Myocyte (in vitro differentiated cells): ENCODE data around the gene WDR91. TPM values are rescaled to one million over a fixed set of nuclear protein-coding genes. Genes with fewer than 3 reads are reported as not detected.

Experiments
- DNase-seq: peaks from one replicate; pipeline ENCODE4 v3.0.0-alpha.2; 2012; ENCODE audit warnings: low read depth
- total RNA-seq: library from RNA; depleted of rRNA; stranded (reverse); fragments of >200 nt; gene quantifications from 2 replicates; pipeline ENCODE4 v1.2.3, GENCODE V29; 2014

The WDR91 gene
- total RNA-seq, 1 donor from 2014 or later = 5.9 TPM

DNA sequence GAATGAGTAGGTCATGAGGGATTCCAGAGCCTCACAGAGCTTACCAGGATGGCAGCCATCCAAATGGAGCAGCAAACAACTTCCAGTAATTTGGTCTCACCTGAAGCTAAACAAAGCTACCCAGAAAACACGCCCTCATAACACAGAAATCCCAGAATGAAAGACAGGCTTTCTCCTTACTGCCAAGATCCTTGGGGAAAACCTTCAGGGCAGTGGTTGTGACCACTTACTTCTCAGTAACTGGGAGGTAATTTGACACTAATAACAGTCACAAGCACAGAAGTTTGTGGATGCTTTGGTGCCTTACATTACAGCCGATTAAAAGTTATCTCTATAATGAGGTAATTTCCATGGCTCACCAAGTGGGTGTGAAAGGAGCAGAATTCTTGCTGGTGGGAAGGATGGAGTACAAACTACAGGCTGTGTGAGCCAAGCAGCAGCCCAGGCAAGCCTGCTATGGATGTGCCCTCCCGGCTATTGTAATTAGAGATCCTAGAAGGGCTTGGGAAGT, 10.4 kb downstream of the WDR91 start:
- peak; percentile 20 for DNase-seq

DNA sequence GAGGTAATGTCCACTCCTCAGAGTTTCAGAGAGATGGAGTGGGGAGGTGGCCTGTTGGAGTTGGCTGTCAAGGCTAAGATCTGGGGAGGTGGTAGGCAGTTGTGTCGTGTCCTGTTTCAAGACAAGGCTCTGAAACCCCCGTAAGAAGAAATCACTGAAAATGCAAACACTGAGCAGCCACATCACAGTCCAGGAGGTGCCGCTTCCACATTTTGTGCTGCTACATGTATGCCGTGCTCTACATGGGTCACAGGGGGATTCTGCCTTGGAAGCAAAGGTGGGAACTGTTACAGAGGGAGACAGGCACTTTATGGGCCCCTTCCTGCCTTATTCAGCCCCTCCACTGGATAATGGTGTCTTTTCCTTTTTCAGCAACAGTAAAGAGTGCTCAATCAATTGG, 11.9 kb downstream of the WDR91 start:
- no peak for DNase-seq

DNA sequence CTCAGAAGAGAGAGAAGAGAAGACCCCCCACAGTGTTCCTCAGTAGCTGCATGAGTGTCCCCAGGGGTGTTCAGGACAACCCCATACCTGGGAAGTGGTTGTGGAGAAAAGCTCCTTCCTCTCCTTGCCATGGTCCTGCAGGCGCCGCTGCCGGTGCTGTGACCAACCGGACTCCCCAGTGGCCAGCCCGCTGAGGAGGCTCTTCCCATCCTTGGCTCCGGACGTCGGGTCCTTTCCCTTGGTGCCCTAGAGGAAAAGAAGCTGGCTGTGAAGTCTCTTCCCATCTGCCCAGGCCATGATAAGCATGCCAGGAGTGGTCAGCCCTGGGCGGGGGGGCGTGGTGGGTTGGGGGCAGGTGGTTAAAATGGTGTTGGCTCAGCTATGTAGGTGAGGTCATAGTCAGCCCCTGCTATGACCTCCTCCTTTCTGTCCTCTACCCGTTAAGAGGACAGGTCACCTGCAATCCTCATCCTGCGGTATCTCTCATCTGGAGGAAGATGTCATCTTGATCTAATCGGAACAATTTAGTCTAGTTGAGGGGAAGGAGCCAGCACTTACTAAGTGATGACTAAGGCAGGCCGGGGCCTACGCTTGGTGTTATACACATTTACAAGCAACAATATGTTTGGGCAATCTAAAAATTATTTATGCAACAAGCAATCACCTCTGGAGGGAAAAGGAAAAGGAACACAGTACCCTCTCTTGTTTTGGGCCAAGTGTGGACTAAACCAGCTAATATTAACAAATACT, 13.2 kb downstream of the WDR91 start:
- no peak for DNase-seq

DNA sequence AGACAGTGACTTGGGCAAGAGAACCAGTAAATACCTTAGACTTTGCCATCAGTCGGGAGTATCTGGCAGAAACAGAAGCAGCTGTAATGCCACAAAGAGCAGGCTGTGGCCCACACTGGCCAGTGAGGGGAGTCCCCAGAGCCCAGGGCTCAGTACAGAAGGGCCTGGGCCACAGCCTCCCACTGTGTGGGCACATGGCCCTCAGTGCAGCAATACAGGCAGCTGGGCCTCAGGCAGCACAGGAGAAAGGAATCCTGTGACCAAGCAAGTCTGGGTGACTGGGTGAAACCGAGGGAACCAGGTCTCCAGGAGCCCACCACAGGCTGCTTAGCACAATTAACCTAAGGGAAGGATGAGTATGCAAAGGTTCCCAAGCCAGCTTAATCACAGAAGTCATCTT, 14.0 kb downstream of the WDR91 start:
- DNase-seq = peak; percentile 63

DNA sequence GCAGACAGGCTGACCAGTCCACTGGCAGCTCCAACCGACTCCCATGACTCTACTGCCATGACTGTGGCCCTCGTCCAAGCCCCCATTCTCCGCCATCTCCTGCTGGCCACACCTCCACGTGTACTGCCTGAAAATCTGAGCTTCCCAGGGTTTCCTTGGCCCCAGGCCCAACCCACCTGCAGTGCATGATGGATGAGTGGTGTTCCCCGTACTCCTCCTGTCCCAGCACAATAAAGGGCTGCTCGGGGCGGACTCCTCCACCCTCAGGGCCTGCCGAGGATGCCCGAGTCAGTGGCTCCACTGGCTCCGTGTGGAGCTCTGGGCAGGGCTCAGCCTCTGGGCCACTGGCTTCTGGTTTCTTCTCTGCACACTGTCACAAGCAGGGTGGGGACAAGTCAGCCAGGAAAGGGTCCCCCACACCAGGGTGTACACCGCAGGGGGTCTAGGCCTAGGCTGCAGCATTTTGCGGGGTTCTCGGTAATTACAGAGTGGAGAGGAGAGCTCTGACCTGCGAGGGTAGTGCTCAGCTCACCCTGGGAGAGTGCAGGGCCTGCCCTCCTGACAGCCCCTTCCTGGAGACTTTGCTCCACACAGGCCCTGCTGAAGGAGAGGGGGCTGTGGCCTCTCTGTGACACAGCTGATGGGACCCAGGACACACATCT, 15.2 kb downstream of the WDR91 start:
- DNase-seq = no peak

DNA sequence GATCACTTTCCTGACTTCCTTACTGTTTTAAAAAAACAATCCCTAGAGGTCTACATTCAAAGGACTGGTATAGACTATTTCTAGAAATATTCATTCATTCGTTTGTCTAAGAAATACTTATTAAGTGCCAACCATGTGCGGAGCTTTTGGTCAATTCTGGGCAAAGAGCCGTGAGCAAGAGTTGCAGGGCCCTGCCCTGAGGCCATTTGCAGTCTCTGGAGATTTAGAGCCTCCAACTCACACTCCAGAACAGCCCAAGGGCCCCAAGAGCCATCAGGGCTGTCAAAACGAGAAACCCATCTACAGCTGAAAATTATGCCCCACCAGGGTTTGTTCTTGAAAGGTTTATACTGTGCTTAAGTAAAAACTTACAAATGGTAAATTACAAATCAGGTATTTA, 16.2 kb downstream of the WDR91 start:
- DNase-seq = no peak

- DNase-seq = no peak
These were observed 16.7 kb downstream of the WDR91 start for GRCh38 chr7:135194494-135195095.

- peak; percentile 61 for DNase-seq
These were observed 17.7 kb downstream of the WDR91 start for GRCh38 chr7:135193615-135194081.

DNA sequence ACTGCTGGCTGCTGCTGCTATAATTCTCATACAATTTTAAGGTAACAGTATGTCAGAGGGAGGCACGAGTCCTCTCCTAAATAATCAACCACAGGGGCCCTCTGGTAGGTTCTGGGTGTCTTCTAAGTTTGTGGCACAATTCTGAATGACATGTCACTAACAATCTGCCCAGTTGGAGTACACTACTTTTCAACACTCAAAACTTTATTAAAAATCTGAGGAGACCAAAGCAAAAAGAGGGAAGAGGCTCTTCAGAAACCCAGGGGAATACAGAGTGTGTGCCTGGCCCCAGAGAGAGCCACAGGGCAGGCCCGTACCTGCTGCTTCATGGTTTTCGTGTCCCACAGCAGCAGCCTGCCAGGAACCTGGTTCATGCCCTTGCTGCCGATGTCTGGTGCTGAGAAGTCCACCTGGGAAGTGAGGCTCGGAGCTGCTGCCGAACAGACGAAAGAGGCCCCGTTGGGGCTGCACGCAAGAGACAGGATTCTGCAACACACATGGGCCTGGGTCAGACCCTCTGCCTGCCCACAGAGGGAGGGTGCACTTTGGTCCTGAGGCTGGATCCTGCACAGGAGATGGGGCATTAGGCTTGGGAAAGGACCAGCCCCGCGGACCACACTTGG, 18.3 kb downstream of the WDR91 start:
- DNase-seq = no peak

DNA sequence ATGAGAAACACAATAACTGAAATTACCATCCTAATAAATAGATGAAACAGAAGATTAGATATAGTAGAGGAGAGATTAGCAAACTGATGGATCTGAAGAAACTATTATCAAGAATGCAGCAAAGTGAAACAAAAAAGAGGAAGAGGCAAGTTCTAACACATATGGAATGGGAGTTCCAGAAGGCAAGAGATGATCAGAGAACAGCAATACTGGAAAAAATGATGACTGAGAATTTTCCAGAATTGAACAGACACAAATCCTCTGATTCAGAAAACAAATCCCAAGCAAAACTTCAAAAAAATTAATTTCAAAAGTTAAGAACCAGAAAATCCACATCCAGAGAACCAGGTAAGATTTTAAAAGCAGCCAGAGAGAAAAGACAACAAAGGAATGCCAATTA, 20.6 kb downstream of the WDR91 start:
- DNase-seq = no peak

DNA sequence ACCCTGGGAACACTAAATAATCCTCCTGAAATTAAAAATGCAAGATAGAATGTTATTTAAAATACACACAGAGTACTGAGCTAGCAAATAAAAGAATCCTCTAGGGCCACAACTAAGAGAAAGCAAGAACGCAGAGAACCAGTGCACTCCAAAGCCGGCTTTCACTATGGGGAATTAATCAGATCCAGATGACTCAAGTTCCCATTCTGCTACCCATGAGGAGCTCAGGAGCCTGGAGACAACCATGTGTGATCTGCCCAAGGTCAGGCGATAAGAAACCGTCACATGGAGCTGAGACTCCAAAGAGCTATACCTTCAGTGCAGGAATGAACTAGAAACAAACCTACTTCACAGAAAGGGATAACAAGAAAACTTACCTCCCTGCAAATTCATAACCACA, 21.4 kb downstream of the WDR91 start:
- no peak for DNase-seq

DNA sequence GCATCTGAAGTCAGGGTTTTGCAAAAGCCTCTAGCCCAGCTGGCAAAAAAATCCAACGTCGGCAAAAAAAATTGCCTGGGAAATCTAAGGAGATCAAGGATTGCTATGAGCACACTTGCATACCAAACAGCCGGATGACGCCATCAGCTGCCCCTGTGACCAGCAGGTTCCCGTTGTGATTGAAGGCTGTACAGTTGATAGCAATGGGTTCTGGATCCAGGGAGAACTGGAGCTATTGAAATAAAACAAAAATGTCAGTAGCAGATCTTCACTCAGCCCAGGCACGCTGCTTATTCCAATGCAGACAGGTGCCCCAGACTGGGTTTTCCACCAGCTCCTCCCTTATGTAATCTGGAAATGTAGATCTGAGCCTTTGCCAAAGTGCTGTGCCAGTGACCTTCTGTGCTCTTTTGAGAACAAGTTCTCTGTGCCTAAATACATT, 22.1 kb downstream of the WDR91 start:
- no peak for DNase-seq

DNA sequence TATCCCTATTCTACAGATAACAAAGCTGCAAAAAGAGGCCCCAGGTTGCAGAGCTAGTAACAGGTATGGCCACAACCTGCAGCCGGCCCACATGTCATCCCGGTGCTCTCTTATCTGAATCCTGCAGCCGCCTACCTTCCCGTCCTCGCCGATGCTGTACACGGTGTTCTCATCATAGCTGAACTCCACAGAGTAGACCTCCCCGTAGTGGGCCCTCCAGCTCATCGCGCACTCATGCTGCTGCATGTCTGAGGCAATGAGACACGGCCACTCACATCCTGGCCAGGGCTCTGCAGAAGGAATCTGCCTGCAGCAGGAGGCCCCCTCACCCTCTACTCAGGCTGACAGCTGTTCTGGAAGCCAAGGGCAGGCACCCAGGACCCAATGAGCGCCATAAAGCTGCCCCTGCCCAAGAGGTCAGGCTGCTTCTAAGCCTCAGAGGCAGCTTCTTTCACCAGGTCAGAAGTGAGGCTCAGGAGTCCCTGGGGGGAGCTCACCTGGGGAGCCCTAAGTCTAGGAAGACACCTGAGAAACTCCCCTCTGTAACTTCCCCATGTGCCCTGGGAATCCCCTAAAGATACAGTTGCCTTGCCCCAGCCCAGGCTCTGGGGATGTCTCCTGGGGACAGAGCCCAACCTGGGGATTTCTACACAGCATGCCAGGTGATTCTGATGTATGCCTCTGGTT, 22.9 kb downstream of the WDR91 start:
- DNase-seq = no peak

DNA sequence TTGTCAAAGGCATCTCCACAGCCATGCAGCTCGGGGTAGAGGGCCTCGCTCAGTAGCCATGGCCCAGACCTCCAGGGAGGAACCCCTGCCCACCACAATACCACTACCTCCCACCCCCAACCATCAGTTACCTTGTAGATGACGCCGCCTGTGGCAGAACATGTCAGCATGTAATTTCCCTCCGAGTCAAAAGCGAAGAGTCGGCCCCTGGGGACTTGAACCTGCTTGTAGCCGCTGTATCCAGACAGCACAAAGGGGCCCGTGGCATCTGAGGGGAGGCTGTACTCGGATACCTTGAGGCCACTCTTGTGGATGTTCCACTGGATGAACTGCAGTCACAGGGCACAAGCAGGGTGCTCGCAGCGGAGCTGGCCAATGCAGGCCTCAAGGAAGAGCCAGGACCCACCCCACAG, 24.5 kb downstream of the WDR91 start:
- DNase-seq = no peak

DNA sequence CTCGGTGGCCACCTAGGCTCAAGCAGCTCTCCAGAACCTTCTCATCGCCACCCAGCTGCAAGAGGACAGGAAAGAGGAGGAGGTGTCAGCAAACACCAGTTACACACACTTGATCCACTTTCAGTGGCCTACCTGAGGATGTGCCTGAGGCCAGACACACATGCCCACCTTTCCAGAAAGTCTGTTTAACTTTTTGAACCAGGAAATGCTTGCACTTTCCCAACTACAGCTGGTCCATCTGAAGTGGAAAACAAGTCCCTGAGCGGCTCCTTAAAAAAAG, 25.1 kb downstream of the WDR91 start:
- no peak for DNase-seq

DNA sequence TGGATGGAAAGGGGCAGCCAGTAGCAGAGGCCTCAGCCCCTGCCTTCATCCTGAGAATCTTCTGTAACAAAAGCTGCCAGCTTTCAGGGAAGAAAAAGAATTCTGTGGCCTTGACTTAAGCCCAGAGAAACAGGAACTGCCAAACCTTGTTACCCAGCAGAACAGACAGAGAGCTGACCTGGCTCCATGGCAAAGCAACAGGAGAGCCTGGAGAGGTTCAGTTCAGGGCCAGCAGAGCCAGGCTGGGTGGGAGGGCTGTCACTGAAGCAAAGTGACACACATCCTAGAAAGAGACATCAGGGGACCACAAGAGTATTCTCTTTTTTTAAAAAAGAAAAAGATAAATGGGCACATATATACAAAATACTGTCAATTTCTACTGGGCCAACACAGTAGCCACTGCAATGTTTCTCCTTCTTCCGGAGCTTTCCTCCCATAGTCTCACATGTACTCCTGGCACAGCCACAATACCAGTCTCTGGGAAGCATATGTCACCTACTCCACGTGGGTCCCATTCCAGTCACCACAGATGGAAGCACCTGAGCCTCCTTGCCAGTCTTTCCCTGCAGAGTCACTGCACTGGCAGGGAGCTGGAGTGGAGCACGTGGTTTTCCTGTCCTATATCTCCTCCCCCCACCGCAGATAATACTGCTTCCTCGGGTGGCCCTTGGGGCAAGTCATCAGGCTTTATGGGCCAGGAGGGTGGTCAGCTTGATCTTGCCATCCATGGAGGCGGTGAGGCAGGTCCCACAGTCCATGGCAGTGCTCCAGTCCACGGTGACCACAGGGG, 25.7 kb downstream of the WDR91 start:
- DNase-seq = no peak

- DNase-seq = no peak
These were observed 27.0 kb downstream of the WDR91 start for GRCh38 chr7:135184254-135184841.

DNA sequence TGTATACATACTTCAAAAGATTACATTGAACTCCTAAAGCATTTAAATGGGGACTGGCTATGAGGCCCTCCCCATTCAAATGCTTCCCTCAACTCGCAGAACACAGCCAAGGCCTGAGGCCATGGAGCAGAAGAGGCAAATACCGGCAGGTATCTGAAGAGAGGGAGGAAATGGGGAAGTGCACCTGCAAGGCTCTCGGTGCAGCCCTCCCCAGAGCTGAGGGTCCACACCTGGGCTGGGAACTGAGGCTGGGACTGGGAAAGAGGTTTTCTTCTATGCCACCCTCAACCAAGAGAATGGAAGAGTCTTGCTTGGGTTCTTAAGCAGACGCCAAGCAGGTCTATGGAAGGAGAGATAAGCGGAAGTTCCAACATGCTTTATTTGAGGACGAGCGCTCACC, 27.8 kb downstream of the WDR91 start:
- no peak for DNase-seq

DNA sequence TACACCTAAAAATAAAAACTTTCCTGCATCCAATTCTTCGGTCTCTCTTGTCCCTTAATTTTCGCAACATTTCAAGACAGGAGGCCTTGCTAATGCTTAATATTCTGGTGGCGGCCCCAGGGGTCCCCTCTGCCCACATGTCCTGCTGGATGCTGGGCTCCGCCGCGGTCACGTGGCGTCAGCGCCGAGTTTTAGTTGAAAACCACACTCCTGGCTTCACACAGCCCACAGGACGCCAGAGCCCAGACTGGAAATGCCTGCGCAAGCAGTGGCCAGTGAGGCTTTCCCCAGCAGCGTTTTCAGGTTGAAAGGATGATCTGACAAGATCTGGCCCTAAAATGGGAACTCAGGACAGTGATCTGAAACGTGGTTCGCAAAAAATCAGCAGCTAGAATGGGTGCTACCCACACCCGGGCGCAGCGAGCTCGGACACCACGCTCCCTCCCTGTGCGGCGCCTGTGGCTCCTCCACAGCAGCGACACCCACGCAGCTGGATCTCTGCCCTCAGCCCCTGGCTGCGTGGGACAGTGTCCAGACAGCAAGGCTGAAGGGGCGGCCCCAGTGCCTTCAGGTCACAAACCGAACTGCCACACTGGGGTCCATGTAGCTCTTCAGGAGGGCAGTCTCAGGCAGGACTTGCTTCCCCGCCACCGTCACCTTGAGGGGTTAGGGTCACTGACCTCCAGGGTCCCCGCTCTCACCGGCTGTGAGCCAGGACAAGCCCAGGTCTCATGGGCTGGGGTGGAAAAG, 29.2 kb downstream of the WDR91 start:
- no peak for DNase-seq
